Gastroesophageal sphincter (tissue), 4 donors: ENCODE measurements around the gene ARHGAP18. TPM values are rescaled to one million over a fixed set of nuclear protein-coding genes. Genes with fewer than 3 reads are reported as not detected.

Experiments used
- ATAC-seq: fragments of 150-250 bp; one replicate; pipeline ENCODE4 v1.9.1; 2016; ENCODE audit warnings: mild to moderate bottlenecking, moderate library complexity
- H3K27ac ChIP-seq, 4 donors: fragments of 200-600 bp; sonication (generic) in 3 of 4; 1 replicate in 3 of 4; 2 replicates in 1 of 4; pipeline ENCODE4 v1.5.1; 2016 to 2019
- H3K27me3 ChIP-seq: fragments of 200-600 bp; sonication (generic); one replicate; pipeline ENCODE4 v1.5.1; 2019
- H3K36me3 ChIP-seq, 2 donors: fragments of 200-600 bp; sonication (generic); one replicate each; pipeline ENCODE4 v1.5.1; 2019; ENCODE audit warnings: control low read depth in 1 of 2
- H3K4me1 ChIP-seq, 3 donors: fragments of 200-600 bp; sonication (generic); 1 replicate in 2 of 3; 2 replicates in 1 of 3; pipeline ENCODE4 v1.5.1; 2016 to 2019; ENCODE audit warnings: control low read depth in 2 of 3
- H3K4me3 ChIP-seq, 2 donors: fragments of 200-600 bp; sonication (generic); one replicate each; pipeline ENCODE4 v1.5.1; 2019; ENCODE audit warnings: mild to moderate bottlenecking in 1 of 2, moderate library complexity in 1 of 2
- H3K9me3 ChIP-seq, 3 donors: fragments of 200-600 bp; sonication (generic); one replicate each; pipeline ENCODE4 v1.5.1; 2017 to 2019; ENCODE audit warnings: control low read depth in 2 of 3
- CTCF ChIP-seq, 4 experiments: fragments of 200-600 bp in 2 of 4; fragments of 450-650 bp in 2 of 4; sonication (generic) in 1 of 4; IDR thresholded peaks; one replicate each; pipeline ENCODE4 v1.5.1; 2017 to 2019; ENCODE audit warnings: antibody characterized with exemption in 4 of 4, mild to moderate bottlenecking in 2 of 4, moderate library complexity in 2 of 4
- EP300 ChIP-seq: sonication (generic); formaldehyde crosslinking; IDR thresholded peaks from one replicate; pipeline ENCODE4 v1.6.1; 2017; ENCODE audit warnings: antibody characterized with exemption, mild to moderate bottlenecking
- POLR2A ChIP-seq, 2 donors: fragments of 450-650 bp; IDR thresholded peaks; one replicate each; pipeline ENCODE4 v1.6.1; 2017; ENCODE audit warnings: antibody characterized with exemption in 2 of 2, mild to moderate bottlenecking in 2 of 2, moderate library complexity in 1 of 2
- POLR2AphosphoS5 ChIP-seq: sonication (generic); formaldehyde crosslinking; IDR thresholded peaks from one replicate; pipeline ENCODE4 v1.6.1; 2017; ENCODE audit warnings: antibody characterized with exemption
- WGBS, 2 donors: methylation state at CpG; one replicate each; pipeline ENCODE4 v1.1.5; 2018; ENCODE audit warnings: low coverage in 1 of 2; 5-methylcytosine and 5-hydroxymethylcytosine counted together
- total RNA-seq, 4 donors: library from RNA; depleted of rRNA; stranded (reverse); fragments of >200 nt; gene quantifications; one replicate each; pipeline ENCODE4 v1.1.0, GENCODE V29; 2016

The ARHGAP18 gene
- total RNA-seq, 4 donors from 2014 or later = 2.8 to 15.0 (median 9.4) TPM

DNA sequence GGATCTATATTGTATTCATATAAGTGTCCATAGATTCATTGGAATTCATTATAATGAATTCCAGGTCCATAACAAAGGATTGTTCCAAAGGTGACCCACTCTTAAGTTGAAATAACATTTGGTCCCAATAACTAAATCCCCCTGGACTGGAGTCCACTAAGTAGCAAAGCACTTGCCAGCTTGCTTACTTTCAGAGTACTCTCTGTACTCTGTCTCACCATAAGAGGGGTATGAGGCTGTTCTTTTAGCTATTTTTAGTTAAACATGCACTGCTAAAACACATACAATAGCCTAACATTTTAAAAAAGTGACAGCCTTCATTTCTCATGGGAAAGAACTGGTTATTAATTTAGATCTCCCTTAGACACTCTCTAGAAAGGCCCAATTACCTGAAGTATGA, 16.7 kb upstream of the ARHGAP18 start:
- Histone ChIP-seq H3K27ac (peak overlapping the region in 1 of 4 donors; percentile 20), H3K36me3 (no peaks in the 10 kb centered on the region), H3K4me3 (no peak overlapping the region), H3K27me3 (no peaks in the 10 kb centered on the region), H3K4me1 (peaks cover 0 to 21% (median 0%) of the 10 kb centered on the region in 3 donors), H3K9me3 (no peaks in the 10 kb centered on the region)
- no peak for ATAC-seq
- TF ChIP-seq POLR2AphosphoS5 = no peak

GRCh38 chr6:129725341-129725740, 15.4 kb upstream of the ARHGAP18 start:
- Histone ChIP-seq H3K4me1 (peaks cover 0 to 21% (median 0%) of the 10 kb centered on the region in 3 donors), H3K27me3 (no peaks in the 10 kb centered on the region), H3K9me3 (no peaks in the 10 kb centered on the region), H3K27ac (no peak overlapping the region), H3K36me3 (no peaks in the 10 kb centered on the region), H3K4me3 (no peak overlapping the region)
- WGBS, 2 donors = 83 to 100% methylated on average over 2 to 4 of the region's 4 CpGs
- TF ChIP-seq CTCF (IDR thresholded peaks at IDR 0.05) (no peak), POLR2A (IDR thresholded peaks at IDR 0.05) (no peak), POLR2AphosphoS5 (no peak), EP300 (no peak)
- ATAC-seq = no peak

DNA sequence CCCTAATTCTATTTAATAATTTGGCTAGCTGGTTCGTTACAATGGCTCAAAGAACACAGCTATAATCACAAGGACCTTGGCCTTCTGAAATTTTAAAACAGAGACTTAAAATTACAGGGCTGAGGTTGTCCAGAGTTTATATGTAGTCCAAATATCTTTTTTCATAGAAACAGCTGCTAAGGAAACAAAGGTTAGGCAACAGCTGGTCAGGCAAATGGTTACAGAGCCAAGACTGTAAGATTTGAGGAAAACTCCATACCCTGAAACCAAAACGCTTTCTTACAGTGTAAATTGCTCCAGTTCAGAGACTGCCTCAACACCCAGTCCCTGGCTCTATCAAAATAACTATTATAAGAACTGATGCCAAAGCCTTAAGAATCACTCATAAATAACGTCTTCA, 9.7 kb upstream of the ARHGAP18 start:
- Histone ChIP-seq H3K9me3 (no peaks in the 10 kb centered on the region), H3K4me3 (no peak overlapping the region), H3K27me3 (no peaks in the 10 kb centered on the region), H3K27ac (no peak overlapping the region), H3K4me1 (no peaks in the 10 kb centered on the region), H3K36me3 (no peaks in the 10 kb centered on the region)
- TF ChIP-seq POLR2A (IDR thresholded peaks at IDR 0.05) = no peak
- TF ChIP-seq CTCF (IDR thresholded peaks at IDR 0.05) = no peak
- no peak for TF ChIP-seq EP300
- TF ChIP-seq POLR2AphosphoS5 = no peak
- ATAC-seq = no peak
- 22 to 59% methylated on average over 2 to 3 of the region's 3 CpGs for WGBS, 2 donors

GRCh38 chr6:129717277-129717676, 7.3 kb upstream of the ARHGAP18 start:
- WGBS, 2 donors = 36 to 38% methylated on average over 4 of the region's 5 CpGs
- no peaks in the 10 kb centered on the region for H3K36me3 ChIP-seq
- no peak overlapping the region for H3K4me3 ChIP-seq
- H3K27me3 ChIP-seq = no peaks in the 10 kb centered on the region
- no peaks in the 10 kb centered on the region for H3K4me1 ChIP-seq
- TF ChIP-seq EP300 = no peak
- TF ChIP-seq POLR2AphosphoS5 = no peak
- TF ChIP-seq POLR2A (IDR thresholded peaks at IDR 0.05) = no peak
- no peak for TF ChIP-seq CTCF (IDR thresholded peaks at IDR 0.05)
- ATAC-seq = peak; percentile 39
- no peak overlapping the region for H3K27ac ChIP-seq
- H3K9me3 ChIP-seq = no peaks in the 10 kb centered on the region

- TF ChIP-seq POLR2AphosphoS5 = no peak
- no peak for TF ChIP-seq POLR2A (IDR thresholded peaks at IDR 0.05)
- TF ChIP-seq EP300 = no peak
- no peak for TF ChIP-seq CTCF (IDR thresholded peaks at IDR 0.05)
- no peak for ATAC-seq
- H3K27me3 ChIP-seq = no peaks in the 10 kb centered on the region
- H3K4me1 ChIP-seq = peaks cover 0 to 21% (median 3%) of the 10 kb centered on the region in 3 donors
- 35 to 56% methylated on average over 3 to 4 of the region's 4 CpGs for WGBS, 2 donors
- no peaks in the 10 kb centered on the region for H3K9me3 ChIP-seq
- H3K36me3 ChIP-seq = no peaks in the 10 kb centered on the region
- H3K4me3 ChIP-seq = no peak overlapping the region
- H3K27ac ChIP-seq = no peak overlapping the region
Observed at GRCh38 chr6:129713806-129714333, 3.9 kb upstream of the ARHGAP18 start.
